H9 (cell line): Measurements from ENCODE around the gene ERF. TPM values are rescaled to one million over a fixed set of nuclear protein-coding genes. Genes with fewer than 3 reads are reported as not detected.

ENCODE experiments used
- DNase-seq: peaks from one replicate; pipeline ENCODE4 v3.0.0-alpha.2; 2017
- H2AFZ ChIP-seq: one replicate; pipeline ENCODE4 v1.6.1; 2013; ENCODE audit warnings: mild to moderate bottlenecking, low read length, control low read depth, moderate library complexity
- H2AK5ac ChIP-seq: 2 replicates; pipeline ENCODE4 v1.6.1; 2013; ENCODE audit warnings: low read length, control low read depth, mixed read lengths; ENCODE audit not compliant: insufficient read length
- H2BK120ac ChIP-seq: one replicate; pipeline ENCODE4 v1.6.1; 2013; ENCODE audit warnings: low read depth, mild to moderate bottlenecking, low read length, control low read depth, inconsistent platforms; ENCODE audit not compliant: poor library complexity, severe bottlenecking
- H2BK12ac ChIP-seq: 2 replicates; pipeline ENCODE4 v1.6.1; 2013; ENCODE audit warnings: low read length, control low read depth, mixed read lengths, low read depth; ENCODE audit not compliant: insufficient read length
- H2BK15ac ChIP-seq: 2 replicates; pipeline ENCODE4 v1.6.1; 2013; ENCODE audit warnings: low read depth, low read length, control low read depth
- H2BK20ac ChIP-seq: one replicate; pipeline ENCODE4 v1.6.1; 2013; ENCODE audit warnings: low read depth, mild to moderate bottlenecking, low read length, control low read depth, inconsistent platforms; ENCODE audit not compliant: poor library complexity, severe bottlenecking
- H2BK5ac ChIP-seq: 2 replicates; pipeline ENCODE4 v1.6.1; 2013; ENCODE audit warnings: low read length, control low read depth, mixed read lengths; ENCODE audit not compliant: insufficient read length
- H3K14ac ChIP-seq: 2 replicates; pipeline ENCODE4 v1.6.1; 2013; ENCODE audit warnings: low read length, control low read depth; ENCODE audit not compliant: insufficient read depth
- H3K18ac ChIP-seq: 2 replicates; pipeline ENCODE4 v1.6.1; 2013; ENCODE audit warnings: low read depth, mild to moderate bottlenecking, mixed read lengths, low read length, control low read depth; ENCODE audit not compliant: insufficient read length
- H3K23ac ChIP-seq: 2 replicates; pipeline ENCODE4 v1.6.1; 2013; ENCODE audit warnings: low read length, control low read depth, mixed read lengths, low read depth; ENCODE audit not compliant: insufficient read length
- H3K23me2 ChIP-seq: 2 replicates; pipeline ENCODE4 v1.6.1; 2013; ENCODE audit warnings: low read depth, mild to moderate bottlenecking, mixed read lengths, low read length, control low read depth; ENCODE audit not compliant: insufficient read length, poor library complexity, severe bottlenecking
- H3K27ac ChIP-seq: 2 replicates; pipeline ENCODE4 v1.5.1; 2013; ENCODE audit warnings: low read length, control low read depth, mixed read lengths, low read depth; ENCODE audit not compliant: insufficient read length
- H3K27me3 ChIP-seq: 2 replicates; pipeline ENCODE4 v1.6.1; 2013; ENCODE audit warnings: low read length, control low read depth, inconsistent platforms; ENCODE audit not compliant: insufficient read depth
- H3K4ac ChIP-seq: 2 replicates; pipeline ENCODE4 v1.6.1; 2013; ENCODE audit warnings: low read depth, mild to moderate bottlenecking, control low read depth, inconsistent platforms, low read length, moderate library complexity
- H3K4me1 ChIP-seq: 2 replicates; pipeline ENCODE4 v1.6.1; 2013; ENCODE audit warnings: low read length, control low read depth, inconsistent platforms; ENCODE audit not compliant: insufficient read depth
- H3K4me2 ChIP-seq: 2 replicates; pipeline ENCODE4 v1.6.1; 2013; ENCODE audit warnings: low read length, control low read depth, mixed read lengths; ENCODE audit not compliant: insufficient read length, insufficient read depth
- H3K56ac ChIP-seq: 2 replicates; pipeline ENCODE4 v1.6.1; 2013; ENCODE audit warnings: low read depth, mild to moderate bottlenecking, mixed read lengths, low read length, control low read depth; ENCODE audit not compliant: insufficient read length
- H3K79me1 ChIP-seq: 2 replicates; pipeline ENCODE4 v1.6.1; 2013; ENCODE audit warnings: low read depth, mild to moderate bottlenecking, moderate library complexity, low read length, control low read depth, inconsistent platforms; ENCODE audit not compliant: insufficient read depth, poor library complexity, severe bottlenecking
- H3K79me2 ChIP-seq: 2 replicates; pipeline ENCODE4 v1.6.1; 2013; ENCODE audit warnings: low read length, control low read depth, inconsistent platforms; ENCODE audit not compliant: insufficient read depth
- H3K9ac ChIP-seq: 2 replicates; pipeline ENCODE4 v1.6.1; 2013; ENCODE audit warnings: low read length, control low read depth, mixed read lengths; ENCODE audit not compliant: insufficient read length; ENCODE audit errors: extremely low read depth
- H3K9me3 ChIP-seq: one replicate; pipeline ENCODE4 v1.6.1; 2013; ENCODE audit warnings: low read depth, low read length, inconsistent platforms; ENCODE audit not compliant: control insufficient read depth
- H3T11ph ChIP-seq: one replicate; pipeline ENCODE4 v1.6.1; 2013; ENCODE audit warnings: mild to moderate bottlenecking, low read length, control low read depth, inconsistent platforms
- H4K20me1 ChIP-seq: one replicate; pipeline ENCODE4 v1.6.1; 2013; ENCODE audit not compliant: control insufficient read depth, insufficient read length, insufficient read depth
- H4K5ac ChIP-seq: 2 replicates; pipeline ENCODE4 v1.6.1; 2013; ENCODE audit warnings: low read depth, mild to moderate bottlenecking, mixed read lengths, low read length, control low read depth; ENCODE audit not compliant: insufficient read length
- H4K8ac ChIP-seq: replicated peaks from 2 replicates; pipeline ENCODE4 v1.6.1; 2013; ENCODE audit warnings: low read length, control low read depth, mixed read lengths, low read depth; ENCODE audit not compliant: insufficient read length
- H4K91ac ChIP-seq: 2 replicates; pipeline ENCODE4 v1.6.1; 2013; ENCODE audit warnings: low read depth, mild to moderate bottlenecking, moderate library complexity, mixed read lengths, low read length, control low read depth; ENCODE audit not compliant: insufficient read length
- H3K27ac Mint-ChIP-seq, 3 experiments: 2 replicates in 2 of 3; 3 replicates in 1 of 3; pipeline ENCODE4 v1.8.0; 2020 to 2021; ENCODE audit warnings: mixed read lengths in 3 of 3, mild to moderate bottlenecking in 1 of 3, moderate library complexity in 1 of 3
- H3K27me3 Mint-ChIP-seq: 2 replicates; pipeline ENCODE4 v1.8.0; 2021; ENCODE audit warnings: low read depth, mild to moderate bottlenecking, moderate library complexity, mixed read lengths
- H3K36me3 Mint-ChIP-seq, 3 experiments: 2 replicates in 2 of 3; 3 replicates in 1 of 3; pipeline ENCODE4 v1.8.0; 2020 to 2021; ENCODE audit warnings: low read depth in 3 of 3, mixed read lengths in 3 of 3; ENCODE audit not compliant: insufficient read depth in 1 of 3
- H3K4me1 Mint-ChIP-seq, 2 experiments: 2 replicates each; pipeline ENCODE4 v1.8.0; 2020; ENCODE audit warnings: mixed read lengths in 2 of 2
- H3K4me3 Mint-ChIP-seq, 2 experiments: 2 replicates in 1 of 2; 3 replicates in 1 of 2; pipeline ENCODE4 v1.8.0; 2020 to 2021; ENCODE audit warnings: mild to moderate bottlenecking in 2 of 2, mixed read lengths in 2 of 2, moderate library complexity in 1 of 2
- H3K9me3 Mint-ChIP-seq, 2 experiments: 2 replicates in 1 of 2; 3 replicates in 1 of 2; pipeline ENCODE4 v1.8.0; 2020; ENCODE audit warnings: mild to moderate bottlenecking in 2 of 2, mixed read lengths in 2 of 2, moderate library complexity in 1 of 2
- CTCF ChIP-seq: fragments of 200-600 bp; sonication (generic); conservative IDR thresholded peaks from 3 replicates; pipeline ENCODE4 v1.8.0; 2021; ENCODE audit warnings: antibody characterized with exemption, mild to moderate bottlenecking
- WGBS: extraction: QIAGEN DNeasy Blood & Tissue Kit; methylation state at CpG from one replicate; pipeline ENCODE4 v1.1.7; 2013; ENCODE audit warnings: missing lambda C conversion rate, low lambda C conversion rate, mixed read lengths; ENCODE audit not compliant: insufficient read length; ENCODE audit errors: extremely low coverage; 5-methylcytosine and 5-hydroxymethylcytosine counted together
- total RNA-seq: library from RNA; stranded (reverse); gene quantifications from 2 replicates; pipeline ENCODE4 v1.2.1, GENCODE V29; 2021

ERF gene
- total RNA-seq, 1 experiment from 2014 or later: 126 TPM

DNA sequence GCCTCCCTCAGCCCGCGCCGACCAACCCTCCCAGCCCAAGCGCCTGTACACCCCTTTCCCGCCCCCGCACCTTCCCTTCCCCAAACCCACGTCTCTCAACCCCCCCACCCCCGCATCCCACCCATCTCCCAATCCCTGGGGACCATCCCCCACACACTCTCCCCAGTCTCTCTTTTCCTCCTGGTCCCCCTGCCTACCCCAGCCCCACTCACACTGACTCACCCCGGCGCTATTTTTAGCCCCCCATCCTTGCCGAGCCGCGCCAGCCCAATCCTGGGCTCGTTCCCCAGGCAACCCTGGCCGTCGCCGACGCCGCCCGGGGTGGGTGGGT is 25.9 kb upstream of the ERF start:
- H3K27ac ChIP-seq: no peak overlapping the region
- peaks cover 19% of the 10 kb centered on the region for H3K23me2 ChIP-seq
- H3K79me1 ChIP-seq: peaks cover 6% of the 10 kb centered on the region
- H3K36me3 Mint-ChIP-seq: peaks cover 0 to 3% (median under 1%) of the 10 kb centered on the region in 3 experiments; a peak in 3 of 7 replicates
- H3K4me2 ChIP-seq: peak overlapping the region; percentile 7
- H3K9ac ChIP-seq: no peak overlapping the region
- H3K14ac ChIP-seq: no peak overlapping the region
- H3K56ac ChIP-seq: no peak overlapping the region
- H4K20me1 ChIP-seq: peaks cover 3% of the 10 kb centered on the region
- H3K9me3 ChIP-seq: no peaks in the 10 kb centered on the region
- no CpG with 5 or more reads among the region's 20 CpGs for WGBS
- H3K18ac ChIP-seq: no peak overlapping the region
- H2AK5ac ChIP-seq: no peak overlapping the region
- peak overlapping the region; percentile 57 to 85; a peak in 4 of 5 replicates for H3K4me3 Mint-ChIP-seq
- H2AFZ ChIP-seq: no peak overlapping the region
- no peak overlapping the region for H2BK20ac ChIP-seq
- H3K4ac ChIP-seq: no peak overlapping the region
- H3K23ac ChIP-seq: no peak overlapping the region
- no peak overlapping the region for H2BK120ac ChIP-seq
- H2BK15ac ChIP-seq: no peak overlapping the region
- no peak overlapping the region for H4K5ac ChIP-seq
- H2BK5ac ChIP-seq: no peak overlapping the region
- H3K27me3 ChIP-seq: no peaks in the 10 kb centered on the region
- no peak for TF ChIP-seq CTCF
- H3K27me3 Mint-ChIP-seq: no peaks in the 10 kb centered on the region; the same call in 1 of the 2 replicates
- peaks cover 3% of the 10 kb centered on the region; the same call in 1 of the 2 replicates for H3K79me2 ChIP-seq
- H3K9me3 Mint-ChIP-seq: no peaks in the 10 kb centered on the region; a peak in 2 of 5 replicates
- H3K4me1 Mint-ChIP-seq: peaks cover 37 to 43% of the 10 kb centered on the region in 2 experiments
- no peak overlapping the region for H4K91ac ChIP-seq
- peaks cover 8% of the 10 kb centered on the region; the same call in 1 of the 2 replicates for H3K4me1 ChIP-seq
- DNase-seq: no peak
- no peak overlapping the region for H3K27ac Mint-ChIP-seq
- H2BK12ac ChIP-seq: no peak overlapping the region
- H4K8ac ChIP-seq: no peak overlapping the region
- no peak overlapping the region for H3T11ph ChIP-seq
